SK-N-SH treated with all-trans-retinoic acid at 6 μM for 48 hours (cell line): ENCODE data around the gene MICB.

ENCODE experiments used
- ATAC-seq: fragments of 200-7000 bp; cut with Tn5 transposase; 3 replicates; pipeline ENCODE4 v1.9.1; 2020; ENCODE audit warnings: mild to moderate bottlenecking, moderate library complexity
- ARNTL ChIP-seq: fragments of 450-650 bp; formaldehyde crosslinking; IDR thresholded peaks from 2 replicates; pipeline ENCODE4 v1.5.0; 2020; ENCODE audit warnings: low read depth, mild to moderate bottlenecking, moderate library complexity, borderline replicate concordance
- BACH2 ChIP-seq: fragments of 250-450 bp; sonication (Bioruptor Pico); IDR thresholded peaks from 2 replicates; pipeline ENCODE4 v1.9.0; 2021; ENCODE audit warnings: mild to moderate bottlenecking, borderline replicate concordance
- CSDC2 ChIP-seq: fragments of 250-450 bp; sonication (Bioruptor Pico); IDR thresholded peaks from 2 replicates; pipeline ENCODE4 v1.5.0; 2020; ENCODE audit warnings: mild to moderate bottlenecking, moderate library complexity
- CSRNP3 ChIP-seq: fragments of 250-450 bp; sonication (Bioruptor Pico); IDR thresholded peaks from 2 replicates; pipeline ENCODE4 v1.5.1; 2021; ENCODE audit warnings: mild to moderate bottlenecking, moderate library complexity
- ESRRG ChIP-seq: fragments of 250-450 bp; sonication (Bioruptor Pico); IDR thresholded peaks from 2 replicates; pipeline ENCODE4 v1.6.1; 2021; ENCODE audit warnings: mild to moderate bottlenecking
- GLIS3 ChIP-seq: fragments of 250-450 bp; sonication (Bioruptor Pico); IDR thresholded peaks from 2 replicates; pipeline ENCODE4 v1.5.0; 2020; ENCODE audit warnings: mild to moderate bottlenecking, moderate library complexity
- ISL1 ChIP-seq: fragments of 250-450 bp; sonication (Bioruptor Pico); IDR thresholded peaks from 2 replicates; pipeline ENCODE4 v2.1.2; 2022; ENCODE audit warnings: mild to moderate bottlenecking, moderate library complexity
- OSR1 ChIP-seq: fragments of 250-450 bp; sonication (Bioruptor Pico); IDR thresholded peaks from 2 replicates; pipeline ENCODE4 v1.8.0; 2022; ENCODE audit warnings: moderate library complexity, mild to moderate bottlenecking, inconsistent platforms
- SNAI2 ChIP-seq: fragments of 250-450 bp; sonication (Bioruptor Pico); IDR thresholded peaks from 2 replicates; pipeline ENCODE4 v1.5.0; 2020; ENCODE audit warnings: mild to moderate bottlenecking, moderate library complexity
- TCF4 ChIP-seq: fragments of 250-450 bp; sonication (Bioruptor Pico); IDR thresholded peaks from 2 replicates; pipeline ENCODE4 v1.8.0; 2021; ENCODE audit warnings: mild to moderate bottlenecking, moderate library complexity, borderline replicate concordance
- TOX ChIP-seq: fragments of 250-450 bp; sonication (Bioruptor Pico); IDR thresholded peaks from 2 replicates; pipeline ENCODE4 v1.8.0; 2021; ENCODE audit warnings: mild to moderate bottlenecking, moderate library complexity, borderline replicate concordance
- TSHZ2 ChIP-seq: fragments of 250-450 bp; sonication (Bioruptor Pico); IDR thresholded peaks from 2 replicates; pipeline ENCODE4 v1.5.0; 2020; ENCODE audit warnings: mild to moderate bottlenecking, moderate library complexity
- ZC3H10 ChIP-seq: fragments of 250-450 bp; sonication (Bioruptor Pico); IDR thresholded peaks from 2 replicates; pipeline ENCODE4 v1.5.1; 2021; ENCODE audit warnings: mild to moderate bottlenecking, moderate library complexity
- ZFP3 ChIP-seq: fragments of 250-450 bp; sonication (Bioruptor Pico); IDR thresholded peaks from 2 replicates; pipeline ENCODE4 v1.5.0; 2020; ENCODE audit warnings: mild to moderate bottlenecking, moderate library complexity
- ZFP30 ChIP-seq: fragments of 450-650 bp; formaldehyde crosslinking; IDR thresholded peaks from 2 replicates; pipeline ENCODE4 v1.5.0; 2022; ENCODE audit warnings: mild to moderate bottlenecking, moderate library complexity
- ZNF565 ChIP-seq: fragments of 450-650 bp; formaldehyde crosslinking; conservative IDR thresholded peaks from 2 replicates; pipeline ENCODE4 v1.5.0; 2020; ENCODE audit warnings: low read depth, mild to moderate bottlenecking, moderate library complexity
- ZNF70 ChIP-seq: fragments of 450-650 bp; formaldehyde crosslinking; IDR thresholded peaks from 2 replicates; pipeline ENCODE4 v1.5.0; 2020; ENCODE audit warnings: mild to moderate bottlenecking, moderate library complexity
- ZNF8 ChIP-seq: fragments of 450-650 bp; formaldehyde crosslinking; IDR thresholded peaks from 2 replicates; pipeline ENCODE4 v1.5.0; 2020; ENCODE audit warnings: mild to moderate bottlenecking, moderate library complexity
- TF ChIP-seq, protein P1 (sequence below): fragments of 250-450 bp; sonication (Bioruptor Pico); IDR thresholded peaks from 2 replicates; pipeline ENCODE4 v1.5.1; 2020; ENCODE audit warnings: low read depth, mild to moderate bottlenecking, moderate library complexity
- TF ChIP-seq, protein P2 (sequence below): fragments of 250-450 bp; sonication (Bioruptor Pico); IDR thresholded peaks from 2 replicates; pipeline ENCODE4 v1.8.0; 2020; ENCODE audit warnings: mild to moderate bottlenecking, moderate library complexity, borderline replicate concordance

The MICB gene

DNA sequence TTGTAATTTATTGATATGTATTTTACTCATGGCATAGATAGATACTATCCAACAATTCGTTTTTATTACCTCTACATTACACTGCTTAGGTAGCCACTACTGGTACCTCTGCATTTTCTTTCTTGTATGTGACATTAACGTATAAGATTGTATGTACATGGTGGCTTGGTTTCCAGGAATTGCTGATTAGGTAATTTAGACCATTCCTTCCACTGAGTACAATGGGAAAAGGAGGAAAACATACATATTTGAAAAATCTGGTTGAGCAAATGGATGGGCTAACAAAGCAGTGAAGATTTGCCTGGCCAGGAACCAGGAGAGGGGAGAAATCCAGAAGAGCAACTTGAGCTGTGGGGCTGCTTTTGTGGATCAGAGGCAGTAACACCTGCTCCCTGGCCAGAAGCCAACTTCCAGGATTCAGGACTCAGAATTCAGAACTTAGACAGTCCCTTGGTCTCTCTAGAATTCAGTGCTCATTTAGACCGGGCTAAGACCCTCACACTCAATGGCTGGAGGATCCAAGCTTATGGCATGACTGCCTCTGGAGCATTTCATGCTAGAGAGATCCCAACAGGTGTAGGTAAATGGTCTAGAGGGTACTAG, 17.9 kb upstream of the MICB start:
- ATAC-seq = no peak
- no peak for TF ChIP-seq OSR1 (CRISPR knock-in tag)
- TF ChIP-seq GLIS3 = no peak
- no peak for TF ChIP-seq TCF4 (CRISPR knock-in tag)
- TF ChIP-seq, protein P1, sequence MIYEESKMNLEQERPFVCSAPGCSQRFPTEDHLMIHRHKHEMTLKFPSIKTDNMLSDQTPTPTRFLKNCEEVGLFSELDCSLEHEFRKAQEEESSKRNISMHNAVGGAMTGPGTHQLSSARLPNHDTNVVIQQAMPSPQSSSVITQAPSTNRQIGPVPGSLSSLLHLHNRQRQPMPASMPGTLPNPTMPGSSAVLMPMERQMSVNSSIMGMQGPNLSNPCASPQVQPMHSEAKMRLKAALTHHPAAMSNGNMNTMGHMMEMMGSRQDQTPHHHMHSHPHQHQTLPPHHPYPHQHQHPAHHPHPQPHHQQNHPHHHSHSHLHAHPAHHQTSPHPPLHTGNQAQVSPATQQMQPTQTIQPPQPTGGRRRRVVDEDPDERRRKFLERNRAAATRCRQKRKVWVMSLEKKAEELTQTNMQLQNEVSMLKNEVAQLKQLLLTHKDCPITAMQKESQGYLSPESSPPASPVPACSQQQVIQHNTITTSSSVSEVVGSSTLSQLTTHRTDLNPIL (CRISPR knock-in tag) = no peak
- no peak for TF ChIP-seq SNAI2 (CRISPR knock-in tag)
- TF ChIP-seq CSDC2 (CRISPR knock-in tag) = no peak
- TF ChIP-seq ZNF565 = no peak
- no peak for TF ChIP-seq ZC3H10 (CRISPR knock-in tag)
- no peak for TF ChIP-seq TSHZ2
- TF ChIP-seq, protein P2, sequence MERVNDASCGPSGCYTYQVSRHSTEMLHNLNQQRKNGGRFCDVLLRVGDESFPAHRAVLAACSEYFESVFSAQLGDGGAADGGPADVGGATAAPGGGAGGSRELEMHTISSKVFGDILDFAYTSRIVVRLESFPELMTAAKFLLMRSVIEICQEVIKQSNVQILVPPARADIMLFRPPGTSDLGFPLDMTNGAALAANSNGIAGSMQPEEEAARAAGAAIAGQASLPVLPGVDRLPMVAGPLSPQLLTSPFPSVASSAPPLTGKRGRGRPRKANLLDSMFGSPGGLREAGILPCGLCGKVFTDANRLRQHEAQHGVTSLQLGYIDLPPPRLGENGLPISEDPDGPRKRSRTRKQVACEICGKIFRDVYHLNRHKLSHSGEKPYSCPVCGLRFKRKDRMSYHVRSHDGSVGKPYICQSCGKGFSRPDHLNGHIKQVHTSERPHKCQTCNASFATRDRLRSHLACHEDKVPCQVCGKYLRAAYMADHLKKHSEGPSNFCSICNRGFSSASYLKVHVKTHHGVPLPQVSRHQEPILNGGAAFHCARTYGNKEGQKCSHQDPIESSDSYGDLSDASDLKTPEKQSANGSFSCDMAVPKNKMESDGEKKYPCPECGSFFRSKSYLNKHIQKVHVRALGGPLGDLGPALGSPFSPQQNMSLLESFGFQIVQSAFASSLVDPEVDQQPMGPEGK (CRISPR knock-in tag) = no peak
- no peak for TF ChIP-seq ARNTL (CRISPR knock-in tag)
- no peak for TF ChIP-seq ZFP3 (CRISPR knock-in tag)
- TF ChIP-seq ZFP30 (CRISPR knock-in tag) = no peak
- TF ChIP-seq ISL1 (CRISPR knock-in tag) = no peak
- TF ChIP-seq CSRNP3 (CRISPR knock-in tag) = no peak

GRCh38 chr6:31480574-31480973, 17.4 kb upstream of the MICB start:
- TF ChIP-seq TOX (CRISPR knock-in tag) (no peak), TSHZ2 (no peak), ISL1 (CRISPR knock-in tag) (no peak), ESRRG (no peak), BACH2 (CRISPR knock-in tag) (no peak), ZNF8 (CRISPR knock-in tag) (no peak), ZC3H10 (CRISPR knock-in tag) (no peak), ZNF565 (no peak), GLIS3 (no peak), ZFP3 (CRISPR knock-in tag) (no peak), ZNF70 (CRISPR knock-in tag) (no peak)
- TF ChIP-seq, protein P1 (CRISPR knock-in tag) = no peak
- TF ChIP-seq, all 23 proteins: peak for 0
- no peak for ATAC-seq
